Astrocyte of the hippocampus (primary cell): Measurements from ENCODE around the gene REP15.
"Not testable (repeated sequence)": the region's sequence is repeated elsewhere in the genome, so short reads cannot be mapped to it uniquely, and the experiment has no call there.

Experiments used
- DNase-seq: peaks from one replicate; pipeline ENCODE4 v3.0.0; 2011; ENCODE audit warnings: low read depth, low spot score

Gene REP15

DNA sequence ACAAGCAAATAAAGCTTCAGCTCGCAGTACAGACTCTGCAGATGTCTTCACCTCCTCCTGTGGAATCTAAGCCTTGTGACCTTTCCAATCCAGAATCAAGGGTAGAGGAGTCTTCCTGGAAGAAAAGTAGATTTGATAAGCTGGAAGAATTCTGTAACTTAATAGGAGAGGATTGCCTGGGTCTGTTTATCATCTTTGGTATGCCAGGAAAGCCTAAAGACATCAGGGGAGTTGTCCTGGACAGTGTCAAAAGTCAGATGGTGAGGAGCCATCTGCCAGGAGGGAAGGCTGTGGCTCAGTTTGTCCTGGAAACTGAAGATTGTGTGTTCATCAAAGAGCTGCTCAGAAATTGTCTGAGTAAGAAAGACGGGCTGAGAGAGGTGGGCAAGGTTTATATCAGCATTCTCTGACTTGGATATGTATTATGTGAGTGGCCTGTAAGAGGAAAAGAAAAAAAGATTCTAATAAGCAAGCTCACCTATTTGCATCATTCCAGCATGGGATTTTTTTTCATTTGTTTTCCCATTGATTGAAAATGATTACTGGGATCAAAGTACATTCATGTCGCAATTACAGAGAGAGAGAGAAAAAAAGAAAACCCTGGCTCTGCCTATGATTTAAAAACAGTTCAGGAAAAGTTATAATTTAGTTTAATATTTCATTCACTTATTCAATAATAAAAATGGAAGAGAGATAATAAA is 767 bp downstream of the REP15 start:
- no peak for DNase-seq

DNA sequence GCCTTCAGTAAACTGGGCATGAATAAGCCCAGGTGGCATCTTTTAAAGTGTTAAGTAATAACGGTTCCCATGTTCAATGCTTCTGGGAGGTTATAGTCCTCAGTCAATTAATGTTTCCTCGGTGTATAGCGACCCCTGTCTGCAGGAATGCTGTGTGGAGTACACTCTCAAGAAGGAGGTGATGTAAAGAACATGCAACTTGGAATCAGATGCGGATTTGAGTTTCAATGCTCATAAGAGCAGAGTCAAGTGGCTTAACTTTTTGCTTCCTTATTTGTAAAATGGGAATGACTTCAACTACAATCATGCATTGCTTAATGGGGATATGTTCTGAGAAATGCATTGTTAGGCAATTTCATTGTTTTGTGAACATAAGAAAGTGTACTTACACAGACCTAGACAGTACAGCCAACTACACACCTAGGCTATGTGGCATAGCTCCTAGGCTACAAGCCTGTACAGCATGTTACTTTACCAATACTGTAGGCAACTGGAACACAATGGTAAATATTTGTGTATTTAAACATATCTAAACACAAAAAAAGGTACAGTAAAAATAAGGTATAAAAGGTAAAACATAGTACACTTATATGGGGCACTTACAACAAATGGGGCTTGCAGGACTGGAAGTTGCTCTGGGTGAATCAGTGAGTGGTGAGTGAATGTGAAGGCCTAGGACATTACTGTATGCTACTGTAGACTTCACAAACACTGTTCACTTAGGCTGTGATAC is 7.6 kb downstream of the REP15 start:
- DNase-seq, result peak; percentile 87

DNA sequence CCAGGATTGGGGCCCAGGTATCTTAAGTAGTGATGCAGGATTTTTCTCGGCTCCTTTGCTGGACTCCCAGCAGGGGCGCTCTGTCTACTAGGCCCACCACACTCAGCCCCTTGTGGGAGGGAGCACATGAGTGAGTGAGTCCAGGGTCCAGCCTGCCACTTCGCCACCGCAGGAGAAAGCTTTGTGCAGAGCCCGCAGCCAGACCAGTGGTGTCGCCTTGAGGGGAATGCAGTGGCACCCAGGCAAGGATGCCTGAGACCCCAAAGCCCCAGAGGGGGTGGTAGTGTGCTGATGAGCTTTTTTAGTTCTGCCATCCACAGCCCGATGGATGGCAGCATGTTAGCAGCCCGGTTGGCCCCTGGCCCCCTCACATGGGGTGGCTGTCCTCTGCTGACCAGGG is 9.0 kb downstream of the REP15 start:
- DNase-seq, result no peak

DNA sequence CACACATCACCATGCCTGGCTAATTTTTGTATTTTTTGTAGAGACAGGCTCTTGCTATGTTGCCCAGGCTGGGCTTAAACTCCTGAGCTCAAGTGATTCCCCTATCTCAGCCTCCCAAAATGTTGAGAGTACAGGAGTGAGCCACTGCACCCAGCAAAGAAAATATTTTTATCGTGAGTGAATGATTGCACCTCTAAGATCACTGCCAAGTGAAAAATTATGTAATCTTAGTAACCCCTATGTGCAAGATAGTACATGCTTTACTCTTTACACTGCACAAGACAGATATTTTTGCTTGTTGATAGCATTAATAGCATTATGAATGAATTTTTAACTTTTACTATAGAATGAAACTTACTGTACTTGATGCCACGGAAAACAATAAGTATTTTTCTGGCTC is 11.0 kb downstream of the REP15 start:
- DNase-seq, result no peak

DNA sequence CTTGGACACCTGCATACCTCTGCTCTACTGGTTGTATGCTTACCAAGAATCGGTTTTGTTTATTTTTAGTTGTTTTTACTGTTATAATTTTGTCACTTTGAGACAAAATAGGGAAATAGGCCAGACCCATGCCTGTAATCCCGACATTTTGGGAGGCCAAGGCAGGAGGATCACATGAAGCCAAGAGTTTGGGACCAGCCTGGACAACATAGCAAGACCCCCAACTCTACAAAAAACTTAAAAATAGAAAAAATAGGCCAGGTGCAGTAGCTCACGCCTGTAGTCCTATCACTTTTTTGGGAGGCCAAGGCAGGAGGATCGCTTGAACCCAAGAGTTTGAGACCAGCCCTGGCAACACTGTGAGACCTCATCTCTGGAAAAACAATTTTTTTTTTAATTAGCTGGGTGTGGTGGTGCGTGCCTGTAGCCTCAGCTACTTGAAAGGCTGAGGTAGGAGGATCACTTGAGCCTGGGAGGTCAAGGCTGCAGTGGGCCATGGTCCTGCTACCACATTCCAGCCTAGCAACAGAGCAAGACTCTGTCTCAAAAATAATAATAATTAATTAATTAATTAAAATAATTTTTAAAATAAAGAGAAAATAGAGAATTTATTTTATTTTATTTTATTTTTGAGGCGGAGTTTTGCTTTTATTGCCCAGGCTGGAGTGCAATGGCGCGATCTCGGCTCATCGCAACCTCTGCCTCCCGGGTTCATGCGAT is 13.1 kb downstream of the REP15 start:
- no peak for DNase-seq

DNA sequence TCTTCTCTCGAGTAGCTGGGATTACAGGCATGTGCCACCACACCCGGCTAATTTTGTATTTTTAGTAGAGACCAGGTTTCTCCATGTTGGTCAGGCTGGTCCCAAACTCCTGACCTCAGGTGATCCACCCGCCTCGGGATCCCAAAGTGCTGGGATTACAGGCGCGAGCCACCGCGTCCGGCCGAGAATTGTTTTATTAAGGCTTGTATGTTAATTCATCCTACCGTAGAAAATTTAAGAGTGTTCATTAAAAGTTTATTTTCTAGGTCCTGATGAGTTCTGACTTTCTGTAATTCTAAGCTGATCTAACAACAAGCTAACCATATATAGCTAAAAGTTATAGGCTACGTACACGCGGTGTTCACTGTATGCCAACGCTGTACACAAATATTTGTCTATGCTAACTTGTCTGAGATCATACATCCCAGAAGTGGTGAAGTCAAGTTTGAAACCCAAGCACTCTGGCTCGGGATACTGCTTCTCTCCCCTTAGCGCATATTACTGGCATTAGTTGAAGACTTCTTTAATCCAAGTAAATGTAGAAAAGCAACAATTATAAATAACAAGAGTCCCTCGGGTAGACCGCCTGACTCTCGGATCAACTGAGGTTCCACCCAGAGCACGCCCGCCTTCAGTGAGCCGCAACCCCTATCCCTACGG is 13.8 kb downstream of the REP15 start:
- no peak for DNase-seq

DNA sequence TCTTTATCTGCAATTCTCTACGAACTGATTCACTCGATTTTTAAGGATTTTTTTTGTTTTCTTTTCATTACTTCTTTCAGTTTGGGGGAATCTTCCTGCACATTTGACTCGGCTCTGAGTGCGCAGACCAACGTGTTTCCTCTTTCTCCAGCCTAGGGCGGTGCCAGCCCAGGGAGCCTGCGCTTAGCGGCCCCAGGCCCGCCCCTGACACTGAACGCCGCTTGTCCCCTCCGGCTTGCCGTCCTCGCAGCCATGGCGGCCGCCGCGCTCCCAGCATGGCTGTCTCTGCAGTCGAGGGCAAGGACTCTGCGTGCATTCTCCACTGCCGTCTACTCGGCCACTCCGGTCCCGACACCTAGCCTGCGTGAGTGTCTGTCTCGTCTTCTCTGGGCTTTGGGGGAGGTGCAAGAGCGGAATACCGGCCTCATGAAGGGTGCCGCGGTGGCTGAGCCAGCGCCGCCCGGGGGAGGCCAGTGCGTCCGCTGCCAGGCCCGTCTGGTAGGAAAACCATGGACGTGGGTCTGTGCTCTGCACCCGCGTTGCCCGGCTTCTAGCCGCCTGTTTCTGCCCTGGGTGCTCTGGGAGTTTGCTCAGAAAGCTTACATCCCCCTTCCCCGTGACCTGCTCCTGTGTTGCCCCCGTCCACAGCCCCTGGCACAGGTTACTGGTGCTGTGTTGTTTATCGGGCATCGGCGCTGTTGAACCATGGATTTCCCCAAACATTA is 14.5 kb downstream of the REP15 start, which contains the start of gene MRPS35:
TSS of gene MRPS35 (plus strand) at position 241 of the 725 bp plus-strand sequence. CDS start at position 253, 12 bp downstream.
- DNase-seq, result peak; percentile 98

DNA sequence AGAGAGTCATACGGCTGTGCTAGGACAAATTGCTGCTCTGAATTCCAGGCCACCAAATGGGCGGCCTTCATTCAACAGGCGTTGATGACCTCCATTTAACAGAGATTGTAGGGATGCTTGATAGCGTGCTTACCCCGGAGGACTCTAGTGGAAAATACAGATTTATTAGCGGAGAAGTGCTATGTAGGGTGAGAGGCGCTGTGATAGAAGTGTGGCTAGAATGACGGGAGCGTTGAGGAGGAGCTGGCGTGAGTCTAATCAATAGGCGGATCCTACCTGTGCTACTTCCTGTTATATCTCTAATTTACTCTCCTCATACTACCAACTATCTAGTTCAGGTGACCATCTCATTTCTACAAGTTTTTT is 15.1 kb downstream of the REP15 start:
- no peak for DNase-seq

DNA sequence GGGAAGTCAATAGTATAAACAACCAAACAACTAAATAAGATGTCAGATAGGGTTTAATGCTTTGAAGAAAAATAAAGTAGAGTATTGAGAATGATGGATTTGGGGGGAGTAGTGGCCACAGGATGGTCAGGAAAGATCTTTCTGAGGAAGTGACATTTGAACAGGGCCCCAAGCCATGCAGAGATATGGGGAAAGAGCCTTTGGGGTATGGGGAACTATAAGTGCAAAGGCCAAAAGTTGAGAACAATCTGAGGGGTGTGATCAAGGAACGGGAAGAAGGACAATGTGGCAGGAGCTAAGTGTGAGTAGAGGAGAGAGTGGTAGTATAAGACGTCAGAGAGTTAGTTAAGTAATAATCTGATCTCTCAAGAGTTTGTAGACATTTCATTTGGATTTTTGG is 15.7 kb downstream of the REP15 start:
- no peak for DNase-seq

DNA sequence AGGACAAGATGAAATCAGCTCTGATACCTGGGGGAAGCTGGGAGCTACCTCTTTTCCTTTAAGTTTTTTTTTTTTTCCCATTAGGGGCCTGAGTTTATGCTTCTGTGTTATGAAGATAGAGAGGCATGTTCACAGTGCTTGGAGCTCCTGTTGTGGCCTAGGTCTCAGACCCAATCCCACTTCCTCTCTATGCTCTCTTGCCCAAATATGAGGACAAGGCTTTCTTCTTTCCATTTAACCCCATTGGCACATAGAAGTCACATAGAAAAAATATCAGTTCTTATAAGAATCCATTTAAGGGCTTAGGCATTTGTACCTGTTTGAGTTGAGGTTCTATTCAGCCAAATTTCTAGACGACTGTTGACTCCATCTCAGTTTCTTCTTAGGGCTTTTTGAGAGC is 27.0 kb downstream of the REP15 start:
- no peak for DNase-seq

DNA sequence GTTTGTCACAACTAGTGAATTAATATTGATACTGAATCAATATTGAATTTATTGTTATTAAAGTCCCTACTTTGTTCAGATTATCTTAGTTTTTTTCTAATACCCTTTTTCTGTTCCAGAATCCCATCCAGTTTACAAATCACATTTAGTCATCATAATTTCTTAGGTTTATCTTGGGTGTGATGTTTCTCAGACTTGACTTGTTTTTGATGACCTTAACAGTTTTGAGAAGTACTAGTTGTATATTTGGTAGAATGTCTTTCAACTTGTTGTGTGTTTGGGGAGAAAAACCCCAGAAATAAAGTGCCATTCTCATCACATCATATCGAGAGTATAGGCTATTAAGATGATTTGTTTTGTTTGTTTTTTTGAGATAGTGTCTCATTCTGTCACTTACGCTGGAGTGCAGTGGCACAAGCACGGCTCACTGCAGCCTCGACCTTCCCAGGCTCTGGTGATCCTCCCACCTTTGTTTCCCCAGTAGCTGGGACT is 33.9 kb downstream of the REP15 start:
- no peak for DNase-seq

DNA sequence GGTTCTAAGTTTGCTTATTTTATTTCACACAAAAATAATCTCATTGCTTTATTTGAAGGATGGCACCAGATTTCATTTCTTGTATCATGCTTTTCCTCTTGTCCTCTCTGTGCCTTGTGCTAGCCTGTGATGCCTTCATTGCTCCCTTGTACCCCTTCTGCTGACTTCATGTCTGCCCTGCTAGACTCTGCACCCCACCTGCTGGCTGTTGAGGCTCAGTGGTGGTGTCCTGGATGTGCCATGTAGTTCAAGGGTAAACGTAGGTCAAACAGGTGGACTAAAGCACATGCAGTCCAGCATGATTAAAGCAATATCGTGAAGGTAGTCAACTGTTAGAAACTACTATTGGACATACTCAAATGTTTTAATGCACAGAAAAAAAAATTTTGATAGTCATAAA is 36.0 kb downstream of the REP15 start:
- DNase-seq, result peak; percentile 9

DNA sequence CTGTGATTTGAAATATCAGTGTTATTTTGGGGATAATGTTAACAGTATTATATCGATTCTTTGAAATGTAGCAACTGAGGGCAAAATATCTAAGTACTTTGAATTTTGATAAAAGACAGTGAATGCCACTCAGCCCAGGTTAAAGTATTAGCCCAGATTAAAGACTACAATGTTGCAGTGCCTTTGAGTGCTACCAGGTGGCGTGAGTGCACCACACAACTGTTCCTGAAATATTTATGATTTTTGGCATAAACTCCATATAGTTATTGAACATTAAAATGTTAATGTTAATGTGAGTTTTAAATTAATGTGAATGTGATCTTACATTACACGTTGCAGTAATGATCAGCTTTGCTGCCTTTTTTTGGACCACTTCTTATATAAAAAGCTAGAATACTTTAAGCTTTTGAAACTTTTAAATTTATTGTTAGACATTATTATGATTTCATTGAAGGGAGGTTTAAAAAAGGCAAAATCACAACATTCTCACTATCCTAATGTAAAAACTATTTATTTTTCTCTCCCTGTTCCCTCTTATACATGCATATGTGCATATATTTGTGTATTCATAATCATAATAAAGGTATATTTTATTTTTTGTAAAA is 36.9 kb downstream of the REP15 start:
- peak; percentile 55 for DNase-seq

DNA sequence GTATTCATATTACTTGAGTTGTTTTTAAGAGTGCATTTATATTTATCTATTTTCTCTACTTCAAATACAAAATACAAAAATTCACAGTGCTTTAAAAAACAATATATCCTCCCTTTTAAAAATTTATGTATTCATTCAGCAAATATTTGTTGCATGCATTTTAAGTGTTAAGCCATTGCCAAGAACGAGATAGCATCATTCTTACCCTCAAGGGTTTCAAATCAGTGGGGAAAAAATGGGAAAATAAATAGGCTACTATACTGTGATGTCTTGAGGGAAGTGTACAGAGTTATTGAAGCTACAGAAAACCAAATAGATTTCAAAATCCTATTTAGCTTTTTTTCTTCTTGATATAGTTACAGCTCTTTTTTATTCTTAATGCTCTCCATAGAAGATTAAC is 37.5 kb downstream of the REP15 start:
- DNase-seq, result no peak

DNA sequence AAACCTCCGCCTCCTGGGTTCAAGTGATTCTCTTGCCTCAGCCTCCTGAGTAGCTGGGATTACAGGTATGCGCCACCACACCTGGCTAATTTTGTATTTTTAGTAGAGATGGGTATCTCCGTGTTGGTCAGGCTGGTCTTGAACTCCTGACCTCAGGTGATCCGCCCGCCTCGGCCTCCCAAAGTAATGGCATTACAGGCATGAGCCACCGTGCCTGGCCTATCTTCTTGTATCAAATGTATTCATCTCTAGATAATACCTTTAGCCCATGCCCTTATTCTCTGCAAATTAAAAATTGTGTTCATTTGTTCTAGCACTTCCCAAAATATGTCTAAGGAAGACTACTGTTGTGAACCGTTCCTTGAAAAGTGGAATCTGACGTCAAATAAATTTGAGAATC is 38.1 kb downstream of the REP15 start:
- not testable (repeated sequence) for DNase-seq

DNA sequence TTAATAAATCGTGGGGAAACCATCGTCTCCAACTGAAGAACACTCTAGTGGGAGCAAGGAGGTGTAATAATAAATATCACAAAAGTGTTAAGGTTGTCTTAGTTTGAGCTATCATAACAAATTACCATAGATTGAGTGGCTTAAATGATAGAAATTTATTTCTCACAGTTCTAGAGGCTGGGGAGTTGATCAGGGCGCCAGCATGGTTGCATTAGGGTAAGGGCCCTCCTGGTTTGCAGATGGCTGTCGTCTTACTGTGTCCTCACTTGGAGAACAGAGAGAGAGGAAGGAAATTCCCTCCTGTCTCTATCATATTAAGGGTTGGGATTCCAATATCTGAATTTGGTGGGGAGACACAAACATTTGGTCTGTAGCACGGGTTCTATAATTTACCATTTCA is 47.4 kb downstream of the REP15 start:
- no peak for DNase-seq

DNA sequence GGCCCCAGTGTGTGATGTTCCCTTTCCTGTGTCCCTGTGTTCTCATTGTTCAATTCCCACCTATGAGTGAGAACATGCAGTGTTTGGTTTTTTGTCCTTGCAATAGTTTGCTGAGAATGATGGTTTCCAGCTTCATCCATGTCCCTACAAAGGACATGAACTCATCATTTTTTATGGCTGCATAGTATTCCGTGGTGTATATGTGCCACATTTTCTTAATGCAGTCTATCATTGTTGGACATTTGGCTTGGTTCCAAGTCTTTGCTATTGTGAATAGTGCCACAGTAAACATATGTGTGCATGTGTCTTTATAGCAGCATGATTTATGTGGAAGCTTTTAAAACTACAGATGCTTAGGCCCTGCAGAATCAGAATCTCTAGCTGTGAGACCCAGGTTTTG is 49.5 kb downstream of the REP15 start:
- not testable (repeated sequence) for DNase-seq
